ENCODE data around the gene SLC17A4.

SLC17A4 gene

DNA sequence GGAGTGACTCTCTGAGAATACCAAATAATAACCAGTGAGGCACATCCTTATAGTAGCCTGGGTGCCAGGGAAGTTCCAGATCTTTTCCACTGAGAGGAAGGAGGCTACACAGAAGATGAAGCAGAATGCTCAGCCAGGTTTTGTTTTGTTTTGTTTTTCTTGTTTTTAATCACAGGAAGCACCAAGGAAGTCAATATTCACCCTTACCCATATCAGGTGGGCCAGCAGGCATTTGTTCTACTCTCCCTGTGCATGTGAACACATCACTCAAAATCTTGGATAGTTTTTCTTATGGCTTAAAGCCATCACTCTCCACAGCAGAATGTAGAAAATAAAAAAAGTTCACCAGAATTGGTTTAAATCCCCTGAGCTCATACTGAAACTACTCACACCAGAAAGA is 66.8 kb downstream of the SLC17A4 start:
- no peak for DNase-seq

GRCh38 chr6:25829375-25829774 is 74.8 kb downstream of the SLC17A4 start:
- no peak for DNase-seq

DNA sequence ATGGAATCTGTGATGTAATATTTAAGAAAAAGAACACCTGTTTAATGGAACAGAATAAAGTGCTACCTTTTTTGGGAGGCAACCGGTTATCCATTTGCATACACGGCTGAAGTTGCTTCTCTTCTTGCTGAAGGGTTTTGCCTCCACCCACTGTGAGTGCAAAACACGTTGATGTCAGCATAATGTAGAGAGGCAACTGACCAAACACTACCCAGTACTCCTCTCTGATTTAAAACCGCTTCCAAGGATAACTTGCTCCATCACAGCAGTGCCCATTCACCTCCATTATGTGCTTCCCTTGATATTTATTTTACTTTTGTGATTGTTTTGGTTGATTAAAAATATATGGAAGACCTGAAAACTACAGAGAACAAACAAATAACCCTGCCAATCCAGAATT is 75.9 kb downstream of the SLC17A4 start:
- no peak for DNase-seq
